Neural progenitor cell (in vitro differentiated cells): ENCODE results near the gene MCMBP. TPM values are rescaled to one million over a fixed set of nuclear protein-coding genes. Genes with fewer than 3 reads are reported as not detected.

Source experiments
- DNase-seq: peaks from one replicate; pipeline ENCODE4 v3.0.0-alpha.2; 2016; ENCODE audit warnings: low spot score
- H2AFZ ChIP-seq: fragments of 200-600 bp; sonication (generic); replicated peaks from 2 replicates; pipeline ENCODE4 v1.6.1; 2016; ENCODE audit warnings: antibody characterized with exemption
- H3F3A ChIP-seq: fragments of 200-600 bp; sonication (generic); 2 replicates; pipeline ENCODE4 v1.6.1; 2016; ENCODE audit warnings: antibody characterized with exemption, low read depth
- H3K27ac ChIP-seq: fragments of 200-600 bp; sonication (generic); 2 replicates; pipeline ENCODE4 v1.5.1; 2016; ENCODE audit warnings: mild to moderate bottlenecking
- H3K27me3 ChIP-seq: fragments of 200-600 bp; sonication (generic); 2 replicates; pipeline ENCODE4 v1.6.1; 2016; ENCODE audit warnings: mild to moderate bottlenecking, moderate library complexity
- H3K36me3 ChIP-seq: fragments of 200-600 bp; sonication (generic); 2 replicates; pipeline ENCODE4 v1.5.1; 2016
- H3K4me1 ChIP-seq: fragments of 200-600 bp; sonication (generic); 2 replicates; pipeline ENCODE4 v1.6.1; 2016; ENCODE audit warnings: mixed run types
- H3K4me2 ChIP-seq: fragments of 200-600 bp; sonication (generic); 2 replicates; pipeline ENCODE4 v1.6.1; 2016
- H3K4me3 ChIP-seq: fragments of 200-600 bp; sonication (generic); 2 replicates; pipeline ENCODE4 v1.5.1; 2016
- H3K79me2 ChIP-seq: fragments of 200-600 bp; sonication (generic); 2 replicates; pipeline ENCODE4 v1.6.1; 2016; ENCODE audit warnings: low read depth
- H3K9ac ChIP-seq: fragments of 200-600 bp; sonication (generic); 2 replicates; pipeline ENCODE4 v1.6.1; 2016
- H3K9me3 ChIP-seq: fragments of 200-600 bp; sonication (generic); 2 replicates; pipeline ENCODE4 v1.5.1; 2016; ENCODE audit warnings: low read depth
- H4K20me1 ChIP-seq: fragments of 200-600 bp; sonication (generic); 2 replicates; pipeline ENCODE4 v1.6.1; 2016; ENCODE audit warnings: low read depth
- H3K27ac Mint-ChIP-seq: 3 replicates; pipeline ENCODE4 v1.8.0; 2021; ENCODE audit warnings: mixed read lengths
- H3K27me3 Mint-ChIP-seq: 2 replicates; pipeline ENCODE4 v1.8.0; 2022; ENCODE audit warnings: low read depth, mild to moderate bottlenecking, inconsistent platforms, moderate library complexity, mixed read lengths; ENCODE audit not compliant: insufficient read depth
- H3K36me3 Mint-ChIP-seq: 3 replicates; pipeline ENCODE4 v1.8.0; 2021; ENCODE audit warnings: mixed read lengths
- H3K4me1 Mint-ChIP-seq: 3 replicates; pipeline ENCODE4 v1.8.0; 2021; ENCODE audit warnings: mixed read lengths
- H3K4me3 Mint-ChIP-seq: 3 replicates; pipeline ENCODE4 v1.8.0; 2021; ENCODE audit warnings: mild to moderate bottlenecking, moderate library complexity, mixed read lengths
- H3K9me3 Mint-ChIP-seq: 3 replicates; pipeline ENCODE4 v1.8.0; 2020; ENCODE audit warnings: mixed read lengths
- EZH2 ChIP-seq: fragments of 200-600 bp; sonication (generic); IDR thresholded peaks from 2 replicates; pipeline ENCODE4 v1.6.1; 2017; ENCODE audit warnings: antibody characterized with exemption, mild to moderate bottlenecking, moderate library complexity
- EZH2phosphoT487 ChIP-seq: fragments of 200-600 bp; sonication (generic); IDR thresholded peaks from 2 replicates; pipeline ENCODE4 v1.6.1; 2017; ENCODE audit warnings: antibody characterized with exemption
- total RNA-seq: library from RNA; depleted of rRNA; stranded (reverse); fragments of >200 nt; gene quantifications from 2 replicates; pipeline ENCODE4 v1.2.3, GENCODE V29; 2015; ENCODE audit warnings: low replicate concordance
- TF ChIP-seq, protein P1 (sequence below): fragments of 200-600 bp; sonication (generic); IDR thresholded peaks from 2 replicates; pipeline ENCODE4 v1.5.1; 2017; ENCODE audit warnings: antibody characterized with exemption, mild to moderate bottlenecking

MCMBP gene
- total RNA-seq, 1 donor from 2014 or later, result 86.3 TPM

DNA sequence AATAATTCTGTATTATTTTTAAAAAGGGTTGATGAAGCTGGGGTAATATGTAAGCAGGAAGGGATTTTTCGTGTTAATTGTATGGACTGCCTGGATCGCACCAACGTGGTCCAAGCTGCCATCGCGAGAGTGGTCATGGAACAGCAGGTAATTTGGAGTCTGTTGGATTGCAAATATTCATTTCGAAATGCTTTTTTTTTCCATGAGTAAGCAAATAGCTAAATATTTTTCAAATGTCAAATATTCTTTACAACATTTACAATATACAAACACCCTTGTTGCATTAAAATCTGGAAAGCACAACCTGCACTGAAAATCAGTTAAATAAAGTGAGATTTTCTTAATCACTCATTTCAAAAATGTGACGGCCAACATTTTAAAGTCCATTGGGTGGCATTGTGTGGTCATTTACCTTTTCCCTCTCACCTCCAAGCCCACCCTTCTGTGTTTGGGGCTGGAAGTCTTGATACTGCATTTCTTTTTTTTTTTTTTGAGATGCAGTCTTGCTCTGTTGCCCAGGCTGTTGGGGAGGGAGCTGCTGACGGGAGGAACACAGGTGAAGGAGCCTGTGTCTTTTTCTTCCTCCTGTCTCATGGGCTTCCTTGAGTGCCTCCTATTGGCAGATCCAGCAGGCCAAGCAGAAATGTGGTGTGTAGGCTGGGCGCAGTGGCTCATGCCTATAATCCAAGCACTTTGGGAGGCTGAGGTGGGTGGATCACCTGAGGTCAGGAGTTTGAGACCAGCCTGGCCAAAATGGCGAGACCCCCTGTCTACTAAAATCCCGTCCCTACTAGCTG, 66.1 kb downstream of the MCMBP start:
- Mint-ChIP-seq H3K27me3 (no peaks in the 10 kb centered on the region), H3K4me1 (peaks cover 7% of the 10 kb centered on the region), H3K36me3 (peaks cover 5% of the 10 kb centered on the region), H3K4me3 (no peak overlapping the region), H3K9me3 (no peaks in the 10 kb centered on the region), H3K27ac (no peak overlapping the region)
- Histone ChIP-seq H3K79me2 (no peaks in the 10 kb centered on the region), H3K27me3 (no peaks in the 10 kb centered on the region), H3K27ac (no peak overlapping the region), H3K36me3 (no peaks in the 10 kb centered on the region), H3K9ac (no peak overlapping the region), H3K9me3 (no peaks in the 10 kb centered on the region), H3F3A (no peaks in the 10 kb centered on the region), H4K20me1 (no peaks in the 10 kb centered on the region), H3K4me3 (no peak overlapping the region), H3K4me2 (no peak overlapping the region), H2AFZ (no peak overlapping the region), H3K4me1 (no peaks in the 10 kb centered on the region)
- TF ChIP-seq, protein P1, sequence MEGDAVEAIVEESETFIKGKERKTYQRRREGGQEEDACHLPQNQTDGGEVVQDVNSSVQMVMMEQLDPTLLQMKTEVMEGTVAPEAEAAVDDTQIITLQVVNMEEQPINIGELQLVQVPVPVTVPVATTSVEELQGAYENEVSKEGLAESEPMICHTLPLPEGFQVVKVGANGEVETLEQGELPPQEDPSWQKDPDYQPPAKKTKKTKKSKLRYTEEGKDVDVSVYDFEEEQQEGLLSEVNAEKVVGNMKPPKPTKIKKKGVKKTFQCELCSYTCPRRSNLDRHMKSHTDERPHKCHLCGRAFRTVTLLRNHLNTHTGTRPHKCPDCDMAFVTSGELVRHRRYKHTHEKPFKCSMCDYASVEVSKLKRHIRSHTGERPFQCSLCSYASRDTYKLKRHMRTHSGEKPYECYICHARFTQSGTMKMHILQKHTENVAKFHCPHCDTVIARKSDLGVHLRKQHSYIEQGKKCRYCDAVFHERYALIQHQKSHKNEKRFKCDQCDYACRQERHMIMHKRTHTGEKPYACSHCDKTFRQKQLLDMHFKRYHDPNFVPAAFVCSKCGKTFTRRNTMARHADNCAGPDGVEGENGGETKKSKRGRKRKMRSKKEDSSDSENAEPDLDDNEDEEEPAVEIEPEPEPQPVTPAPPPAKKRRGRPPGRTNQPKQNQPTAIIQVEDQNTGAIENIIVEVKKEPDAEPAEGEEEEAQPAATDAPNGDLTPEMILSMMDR, result no peak
- TF ChIP-seq EZH2 (no peak), EZH2phosphoT487 (no peak)
- no peak for DNase-seq

DNA sequence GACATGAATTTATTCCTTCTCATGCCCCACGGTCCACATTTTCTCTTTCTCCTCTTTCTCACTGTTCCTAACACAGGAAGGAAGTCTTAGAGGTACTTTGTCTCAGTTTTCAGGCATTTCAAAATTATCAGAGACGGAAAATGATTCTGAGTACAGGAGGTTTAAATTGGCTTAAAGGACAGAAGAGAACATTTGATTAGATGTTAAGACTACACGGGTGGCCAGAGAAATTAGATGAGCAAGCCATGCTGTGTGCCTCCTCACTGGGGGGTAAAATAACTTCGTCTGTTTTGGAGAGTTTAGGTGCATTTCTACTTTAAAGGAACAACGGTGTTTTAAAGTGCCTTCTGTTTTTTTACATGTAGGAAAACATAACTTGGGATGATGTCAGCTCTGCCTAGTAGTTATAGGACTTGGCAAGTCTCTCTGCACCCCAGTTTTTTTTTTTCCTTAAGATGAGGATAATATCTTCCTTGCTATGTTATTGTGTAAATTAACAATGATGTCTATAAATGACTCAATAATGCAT, 66.9 kb downstream of the MCMBP start:
- no peak overlapping the region for H2AFZ ChIP-seq
- no peaks in the 10 kb centered on the region for H3F3A ChIP-seq
- no peaks in the 10 kb centered on the region for H3K36me3 ChIP-seq
- no peak overlapping the region for H3K27ac ChIP-seq
- Mint-ChIP-seq H3K27ac (no peak overlapping the region), H3K9me3 (no peaks in the 10 kb centered on the region), H3K36me3 (peaks cover 5% of the 10 kb centered on the region), H3K4me3 (no peak overlapping the region), H3K27me3 (no peaks in the 10 kb centered on the region), H3K4me1 (peaks cover 7% of the 10 kb centered on the region)
- H3K9me3 ChIP-seq, result no peaks in the 10 kb centered on the region
- H3K4me1 ChIP-seq, result no peaks in the 10 kb centered on the region
- H3K79me2 ChIP-seq, result no peaks in the 10 kb centered on the region
- no peak overlapping the region for H3K9ac ChIP-seq
- H3K27me3 ChIP-seq, result no peaks in the 10 kb centered on the region
- no peaks in the 10 kb centered on the region for H4K20me1 ChIP-seq
- DNase-seq, result no peak
- H3K4me2 ChIP-seq, result no peak overlapping the region
- TF ChIP-seq EZH2phosphoT487 (no peak), EZH2 (no peak)
- TF ChIP-seq, protein P1, result no peak
- no peak overlapping the region for H3K4me3 ChIP-seq

DNA sequence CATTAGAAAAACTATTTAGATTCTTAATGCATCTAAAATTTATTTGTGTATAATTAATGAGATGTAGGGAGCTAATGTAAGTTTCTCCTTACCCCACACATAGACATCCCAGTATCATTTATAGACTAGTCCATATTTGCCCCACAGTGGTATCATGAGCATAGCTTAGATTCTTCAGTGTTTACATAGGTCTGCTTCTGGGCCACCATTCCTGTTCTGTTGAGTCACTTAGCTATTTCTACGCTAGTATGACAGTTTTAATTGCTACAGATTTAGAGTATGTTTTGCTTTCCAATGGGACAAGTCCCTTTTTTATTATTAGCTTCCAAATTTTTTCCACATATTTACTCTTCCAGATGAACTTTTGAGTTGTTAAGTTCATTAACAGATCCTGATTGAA, 69.4 kb downstream of the MCMBP start:
- H3K4me1 Mint-ChIP-seq, result peaks cover 7% of the 10 kb centered on the region
- H3K4me3 Mint-ChIP-seq, result no peak overlapping the region
- no peaks in the 10 kb centered on the region for H3K27me3 ChIP-seq
- H3K4me3 ChIP-seq, result no peak overlapping the region
- no peaks in the 10 kb centered on the region for H3K4me1 ChIP-seq
- H3K27ac Mint-ChIP-seq, result no peak overlapping the region
- no peaks in the 10 kb centered on the region for H3K9me3 Mint-ChIP-seq
- no peak overlapping the region for H3K9ac ChIP-seq
- H3K27me3 Mint-ChIP-seq, result no peaks in the 10 kb centered on the region
- TF ChIP-seq EZH2phosphoT487 (no peak), EZH2 (no peak)
- TF ChIP-seq, protein P1, result no peak
- no peak for DNase-seq
- no peaks in the 10 kb centered on the region for H3F3A ChIP-seq
- H3K27ac ChIP-seq, result no peak overlapping the region
- no peaks in the 10 kb centered on the region for H4K20me1 ChIP-seq
- no peaks in the 10 kb centered on the region for H3K9me3 ChIP-seq
- no peaks in the 10 kb centered on the region for H3K79me2 ChIP-seq
- no peak overlapping the region for H3K4me2 ChIP-seq
- H3K36me3 Mint-ChIP-seq, result peaks cover 8% of the 10 kb centered on the region
- H2AFZ ChIP-seq, result no peak overlapping the region
- peaks cover 5% of the 10 kb centered on the region for H3K36me3 ChIP-seq
